IMR-90 (cell line): ENCODE measurements around the gene TXNRD1. TPM values are rescaled to one million over a fixed set of nuclear protein-coding genes. Genes with fewer than 3 reads are reported as not detected.

ENCODE experiments used
- ATAC-seq: fragments of 200-7000 bp; cut with Tn5 transposase; 2 replicates; pipeline ENCODE4 v1.9.1; 2020; ENCODE audit warnings: low read depth, mild to moderate bottlenecking, moderate library complexity
- BruUV-seq: library from RNA; stranded (reverse); fragments of 400-500 nt; replicated peaks from 2 replicates; lab custom pipeline; 2021; lab: Mats Ljungman, UMichigan
- CTCF ChIA-PET: fragments of 300-600 bp; formaldehyde crosslinking; extraction: SDS; loops from one replicate; lab custom pipeline; 2021; ENCODE audit warnings: antibody characterized with exemption; lab: Yijun Ruan, JAX
- POLR2A ChIA-PET: fragments of 300-600 bp; sonication (Branson Sonifier 250); formaldehyde crosslinking; loops from one replicate; lab custom pipeline; 2022; ENCODE audit warnings: antibody characterized with exemption; ENCODE audit not compliant: unreplicated experiment; lab: Charles Lee
- DNase-seq: peaks from one replicate; pipeline ENCODE4 v3.0.0; 2013
- H2AFZ ChIP-seq: replicated peaks from 2 replicates; pipeline ENCODE3; 2013; ENCODE audit warnings: low read length, mild to moderate bottlenecking; ENCODE audit not compliant: poor library complexity
- H2AK5ac ChIP-seq: 2 replicates; pipeline ENCODE4 v1.6.1; 2013; ENCODE audit warnings: low read depth, low read length, inconsistent platforms
- H2AK9ac ChIP-seq: replicated peaks from 2 replicates; pipeline ENCODE3; 2013; ENCODE audit warnings: mild to moderate bottlenecking, low read depth, low read length, moderate library complexity; ENCODE audit not compliant: poor library complexity
- H2BK120ac ChIP-seq: 2 replicates; pipeline ENCODE4 v1.6.1; 2013; ENCODE audit warnings: low read depth, low read length, inconsistent platforms
- H2BK15ac ChIP-seq: 3 replicates; pipeline ENCODE4 v1.6.1; 2013; ENCODE audit warnings: low read depth, low read length, inconsistent platforms
- H2BK20ac ChIP-seq: 2 replicates; pipeline ENCODE4 v1.6.1; 2013; ENCODE audit warnings: low read depth, mild to moderate bottlenecking, inconsistent platforms, low read length, moderate library complexity
- H2BK5ac ChIP-seq: 2 replicates; pipeline ENCODE4 v1.6.1; 2013; ENCODE audit warnings: mild to moderate bottlenecking, low read depth, low read length, inconsistent platforms; ENCODE audit not compliant: poor library complexity, severe bottlenecking
- H3K14ac ChIP-seq: replicated peaks from 2 replicates; pipeline ENCODE4 v1.6.1; 2013; ENCODE audit warnings: low read depth, low read length, inconsistent platforms
- H3K18ac ChIP-seq: 2 replicates; pipeline ENCODE4 v1.6.1; 2013; ENCODE audit warnings: low read depth, low read length, control low read depth
- H3K23ac ChIP-seq: 2 replicates; pipeline ENCODE4 v1.6.1; 2013; ENCODE audit warnings: low read depth, low read length, inconsistent platforms
- H3K27ac ChIP-seq: 2 replicates; pipeline ENCODE4 v1.5.1; 2013; ENCODE audit warnings: mild to moderate bottlenecking, control low read depth, low read length; ENCODE audit not compliant: insufficient read depth
- H3K27me3 ChIP-seq: 2 replicates; pipeline ENCODE4 v1.6.1; 2013; ENCODE audit warnings: low read length; ENCODE audit not compliant: control insufficient read depth, insufficient read depth
- H3K36me3 ChIP-seq: 2 replicates; pipeline ENCODE4 v1.6.1; 2013; ENCODE audit warnings: low read length, mixed read lengths; ENCODE audit not compliant: control insufficient read depth, insufficient read depth
- H3K4ac ChIP-seq: 2 replicates; pipeline ENCODE4 v1.6.1; 2013; ENCODE audit warnings: low read depth, low read length, inconsistent platforms
- H3K4me1 ChIP-seq: 2 replicates; pipeline ENCODE4 v1.6.1; 2013; ENCODE audit warnings: low read length, mixed read lengths; ENCODE audit not compliant: control insufficient read depth, insufficient read depth
- H3K4me2 ChIP-seq: 2 replicates; pipeline ENCODE4 v1.6.1; 2013; ENCODE audit warnings: low read depth, mild to moderate bottlenecking, control low read depth, low read length, moderate library complexity
- H3K4me3 ChIP-seq: 2 replicates; pipeline ENCODE4 v1.5.1; 2013; ENCODE audit warnings: low read depth, mild to moderate bottlenecking, control low read depth, low read length, moderate library complexity; ENCODE audit not compliant: insufficient read depth
- H3K56ac ChIP-seq: 2 replicates; pipeline ENCODE4 v1.6.1; 2013; ENCODE audit warnings: low read length, inconsistent platforms; ENCODE audit not compliant: insufficient read depth; ENCODE audit errors: extremely low read depth
- H3K79me1 ChIP-seq, 2 experiments: 2 replicates each; pipeline ENCODE4 v1.6.1; 2013; ENCODE audit warnings: low read length in 2 of 2, inconsistent platforms in 1 of 2, low read depth in 1 of 2
- H3K9ac ChIP-seq: 2 replicates; pipeline ENCODE4 v1.6.1; 2013; ENCODE audit warnings: low read depth, low read length, control low read depth
- H3K9me1 ChIP-seq: 2 replicates; pipeline ENCODE4 v1.6.1; 2013; ENCODE audit warnings: low read length, inconsistent platforms; ENCODE audit not compliant: insufficient read depth
- H3K9me3 ChIP-seq: 2 replicates; pipeline ENCODE4 v1.6.1; 2013; ENCODE audit warnings: low read length; ENCODE audit not compliant: control insufficient read depth, insufficient read depth
- H4K20me1 ChIP-seq: 2 replicates; pipeline ENCODE4 v1.6.1; 2013; ENCODE audit warnings: low read length, inconsistent platforms; ENCODE audit not compliant: insufficient read depth
- H4K5ac ChIP-seq: 2 replicates; pipeline ENCODE4 v1.6.1; 2013; ENCODE audit warnings: mild to moderate bottlenecking, low read depth, low read length, control low read depth
- H4K8ac ChIP-seq, 2 experiments: 2 replicates each; pipeline ENCODE4 v1.6.1; 2013; ENCODE audit warnings: low read depth in 2 of 2, low read length in 2 of 2, control low read depth in 1 of 2, inconsistent platforms in 1 of 2
- H4K91ac ChIP-seq: 2 replicates; pipeline ENCODE4 v1.6.1; 2013; ENCODE audit warnings: low read depth, low read length, inconsistent platforms; ENCODE audit not compliant: insufficient read depth
- BHLHE40 ChIP-seq: fragments of 150-350 bp; IDR thresholded peaks from 2 replicates; pipeline ENCODE4 v1.6.1; 2016; ENCODE audit warnings: mild to moderate bottlenecking, low read depth, low read length
- CEBPB ChIP-seq: IDR thresholded peaks from 2 replicates; pipeline ENCODE4 v1.6.1; 2012; ENCODE audit warnings: low read depth, low read length, improper control_type of control experiment
- FOS ChIP-seq: fragments of 150-350 bp; IDR thresholded peaks from 2 replicates; pipeline ENCODE4 v1.6.1; 2016; ENCODE audit warnings: low read depth, low read length
- MAFK ChIP-seq: IDR thresholded peaks from 2 replicates; pipeline ENCODE4 v1.6.1; 2012; ENCODE audit warnings: low read depth, low read length, improper control_type of control experiment
- NFE2L2 ChIP-seq: fragments of 150-350 bp; IDR thresholded peaks from 2 replicates; pipeline ENCODE4 v1.6.1; 2016; ENCODE audit warnings: low read depth, mild to moderate bottlenecking, low read length
- POLR2A ChIP-seq: IDR thresholded peaks from 2 replicates; pipeline ENCODE4 v1.6.1; 2012; ENCODE audit warnings: mild to moderate bottlenecking, low read depth, low read length
- RCOR1 ChIP-seq: IDR thresholded peaks from 2 replicates; pipeline ENCODE4 v1.6.1; 2012; ENCODE audit warnings: mild to moderate bottlenecking, low read length, improper control_type of control experiment; ENCODE audit not compliant: insufficient replicate concordance
- WGBS, 2 experiments: methylation state at CpG; one replicate each; pipeline versions ENCODE4 v1.1.5 to v1.1.7; 2013; ENCODE audit warnings: missing lambda C conversion rate in 2 of 2; ENCODE audit not compliant: insufficient read length in 1 of 2; ENCODE audit errors: extremely low coverage in 2 of 2; 5-methylcytosine and 5-hydroxymethylcytosine counted together
- dilution Hi-C: fragments of 300-500 bp; cut with HindIII; formaldehyde crosslinking; loops from one replicate; pipeline ENCODE4 v1.14.3; 2018; ENCODE audit warnings: low sequenced_read_pairs; ENCODE audit not compliant: unreplicated experiment
- in situ Hi-C: fragments of 300-500 bp; cut with MboI; formaldehyde crosslinking; loops from 3 replicates; pipeline ENCODE4 v1.14.3; 2019; ENCODE audit warnings: low sequenced_read_pairs, inconsistent platforms, mixed read lengths
- intact Hi-C: fragments of 100-400 bp; cut with micrococcal nuclease; formaldehyde crosslinking; loops from 2 replicates; pipeline ENCODE4 v1.10.0; 2022
- polyA plus RNA-seq, 3 experiments: library from polyadenylated mRNA; depleted of rRNA; stranded (reverse); fragments of >200 nt; gene quantifications; 2 replicates each; pipeline ENCODE4 v1.2.3, GENCODE V29; 2012; ENCODE audit warnings: low replicate concordance in 1 of 3
- total RNA-seq: library from RNA; depleted of rRNA; stranded (reverse); fragments of >200 nt; gene quantifications from 2 replicates; pipeline ENCODE4 v1.2.3, GENCODE V29; 2012

Gene TXNRD1
- total and polyA plus RNA-seq, 2 of the 4 experiments (the other 2 are of a cell fraction): 379 to 582 TPM

GRCh38 chr12:104219908-104220404, 4.4 kb downstream of the TXNRD1 start:
- Histone ChIP-seq H3K27me3 (no peaks in the 10 kb centered on the region), H4K91ac (peak overlapping the region; percentile 99), H2BK5ac (peak overlapping the region; percentile 100), H2BK20ac (peak overlapping the region; percentile 100), H2BK120ac (peak overlapping the region; percentile 100), H2AFZ (peak overlapping the region; percentile 78), H3K4me2 (peak overlapping the region; percentile 63), H3K79me1 (peaks cover 20 to 40% of the 10 kb centered on the region in 2 experiments), H3K4me1 (peaks cover 20% of the 10 kb centered on the region), H3K9ac (peak overlapping the region; percentile 63), H2AK5ac (peak overlapping the region; percentile 97), H3K56ac (peak overlapping the region; percentile 97), H3K14ac (peak overlapping the region; percentile 98), H2BK15ac (peak overlapping the region; percentile 96), H3K18ac (peak overlapping the region; percentile 79), H3K9me1 (peaks cover 14% of the 10 kb centered on the region), H3K27ac (peak overlapping the region; percentile 94), H3K36me3 (no peaks in the 10 kb centered on the region), H3K4ac (peak overlapping the region; percentile 100), H4K5ac (peak overlapping the region; percentile 76), H3K4me3 (no peak overlapping the region), H3K23ac (peak overlapping the region; percentile 99), H4K8ac (peak overlapping the region; percentile 74 to 97), H2AK9ac (peak overlapping the region; percentile 94), H3K9me3 (no peaks in the 10 kb centered on the region), H4K20me1 (no peaks in the 10 kb centered on the region)
- in situ Hi-C loops (loop anchor here (5.0 kb wide), 1 partner anchor 67 kb away; no protein-coding TSS in a partner anchor), dilution Hi-C loops (no loop called here), intact Hi-C loops (loop anchor here (1.0 to 5.0 kb wide), 3 partner anchors 37 to 137 kb away; no protein-coding TSS in a partner anchor)
- no peak for TF ChIP-seq FOS
- peak; percentile 22; the same call in 1 of the 2 replicates for TF ChIP-seq NFE2L2
- TF ChIP-seq RCOR1: no peak
- TF ChIP-seq MAFK: no peak
- TF ChIP-seq BHLHE40: peak; percentile 21; the same call in 1 of the 2 replicates
- TF ChIP-seq POLR2A: no peak
- TF ChIP-seq CEBPB: peak; percentile 65
- ChIA-PET CTCF (interaction anchor here (0.8 kb wide), 1 partner anchor 65 kb away, joined by 3 read pairs; no protein-coding TSS in a partner anchor), POLR2A (interaction anchor here (0.8 to 3.1 kb wide), 2 partner anchors 68 to 72 kb away, joined by 4 to 28 read pairs; no protein-coding TSS in a partner anchor)
- DNase-seq (peak; percentile 83), ATAC-seq (peak; percentile 19; the same call in 1 of the 2 replicates)
- 17% methylated on average over 1 of the region's 4 CpGs; no CpG with 5 or more reads in 1 of the 2 experiments for WGBS, 2 experiments
- TSS peak; percentile 84 for BruUV-seq
